Cardiac muscle cell (in vitro differentiated cells and primary cell): ENCODE measurements around the gene CYP4A22. TPM values are rescaled to one million over a fixed set of nuclear protein-coding genes. Genes with fewer than 3 reads are reported as not detected.

Experiments
- DNase-seq, 2 donors: peaks; one replicate each; pipeline versions ENCODE4 v3.0.0 to v3.0.0-alpha.2; 2010 to 2017; ENCODE audit warnings: low read depth in 1 of 2, low spot score in 1 of 2
- H3K27ac ChIP-seq: fragments of 200-600 bp; sonication (generic); 2 replicates; pipeline ENCODE4 v1.5.1; 2016
- H3K27me3 ChIP-seq: fragments of 200-600 bp; sonication (generic); 2 replicates; pipeline ENCODE4 v1.6.0; 2016; ENCODE audit warnings: control low read depth
- H3K36me3 ChIP-seq: fragments of 200-600 bp; sonication (generic); 2 replicates; pipeline ENCODE4 v1.5.1; 2016; ENCODE audit warnings: control low read depth
- H3K4me1 ChIP-seq: fragments of 200-600 bp; sonication (generic); 2 replicates; pipeline ENCODE4 v1.8.1; 2017; ENCODE audit warnings: low read depth, mild to moderate bottlenecking, mixed run types
- H3K4me3 ChIP-seq: fragments of 200-600 bp; sonication (generic); 2 replicates; pipeline ENCODE4 v1.5.1; 2016; ENCODE audit warnings: mild to moderate bottlenecking
- H3K9me3 ChIP-seq: fragments of 200-600 bp; sonication (generic); 2 replicates; pipeline ENCODE4 v1.5.1; 2017; ENCODE audit warnings: low read depth, mild to moderate bottlenecking, control low read depth
- polyA plus RNA-seq: library from polyadenylated mRNA; unstranded; fragments of >200 nt; fragmentation: Nextera tagmentation; extraction: Ambion mirVana; gene quantifications from 2 replicates; pipeline ENCODE4 v1.2.1, GENCODE V29; 2016
- total RNA-seq: library from RNA; depleted of rRNA; stranded (reverse); fragments of >200 nt; gene quantifications from 2 replicates; pipeline ENCODE4 v1.2.3, GENCODE V29; 2016
- TF ChIP-seq, protein P1 (sequence below): IDR thresholded peaks from 2 replicates; pipeline ENCODE4 v1.5.1; 2012; ENCODE audit warnings: low read depth, mild to moderate bottlenecking, low read length

The CYP4A22 gene
- total and polyA plus RNA-seq, 2 experiments from 2014 or later, result not detected

- Histone ChIP-seq H3K4me1 (no peaks in the 10 kb centered on the region), H3K4me3 (no peak overlapping the region), H3K27me3 (no peaks in the 10 kb centered on the region), H3K36me3 (no peaks in the 10 kb centered on the region), H3K9me3 (no peaks in the 10 kb centered on the region), H3K27ac (no peak overlapping the region)
- no peak for DNase-seq
- TF ChIP-seq, protein P1, sequence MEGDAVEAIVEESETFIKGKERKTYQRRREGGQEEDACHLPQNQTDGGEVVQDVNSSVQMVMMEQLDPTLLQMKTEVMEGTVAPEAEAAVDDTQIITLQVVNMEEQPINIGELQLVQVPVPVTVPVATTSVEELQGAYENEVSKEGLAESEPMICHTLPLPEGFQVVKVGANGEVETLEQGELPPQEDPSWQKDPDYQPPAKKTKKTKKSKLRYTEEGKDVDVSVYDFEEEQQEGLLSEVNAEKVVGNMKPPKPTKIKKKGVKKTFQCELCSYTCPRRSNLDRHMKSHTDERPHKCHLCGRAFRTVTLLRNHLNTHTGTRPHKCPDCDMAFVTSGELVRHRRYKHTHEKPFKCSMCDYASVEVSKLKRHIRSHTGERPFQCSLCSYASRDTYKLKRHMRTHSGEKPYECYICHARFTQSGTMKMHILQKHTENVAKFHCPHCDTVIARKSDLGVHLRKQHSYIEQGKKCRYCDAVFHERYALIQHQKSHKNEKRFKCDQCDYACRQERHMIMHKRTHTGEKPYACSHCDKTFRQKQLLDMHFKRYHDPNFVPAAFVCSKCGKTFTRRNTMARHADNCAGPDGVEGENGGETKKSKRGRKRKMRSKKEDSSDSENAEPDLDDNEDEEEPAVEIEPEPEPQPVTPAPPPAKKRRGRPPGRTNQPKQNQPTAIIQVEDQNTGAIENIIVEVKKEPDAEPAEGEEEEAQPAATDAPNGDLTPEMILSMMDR, result no peak
These were observed 23.5 kb downstream of the CYP4A22 start for GRCh38 chr1:47160716-47161115.

DNA sequence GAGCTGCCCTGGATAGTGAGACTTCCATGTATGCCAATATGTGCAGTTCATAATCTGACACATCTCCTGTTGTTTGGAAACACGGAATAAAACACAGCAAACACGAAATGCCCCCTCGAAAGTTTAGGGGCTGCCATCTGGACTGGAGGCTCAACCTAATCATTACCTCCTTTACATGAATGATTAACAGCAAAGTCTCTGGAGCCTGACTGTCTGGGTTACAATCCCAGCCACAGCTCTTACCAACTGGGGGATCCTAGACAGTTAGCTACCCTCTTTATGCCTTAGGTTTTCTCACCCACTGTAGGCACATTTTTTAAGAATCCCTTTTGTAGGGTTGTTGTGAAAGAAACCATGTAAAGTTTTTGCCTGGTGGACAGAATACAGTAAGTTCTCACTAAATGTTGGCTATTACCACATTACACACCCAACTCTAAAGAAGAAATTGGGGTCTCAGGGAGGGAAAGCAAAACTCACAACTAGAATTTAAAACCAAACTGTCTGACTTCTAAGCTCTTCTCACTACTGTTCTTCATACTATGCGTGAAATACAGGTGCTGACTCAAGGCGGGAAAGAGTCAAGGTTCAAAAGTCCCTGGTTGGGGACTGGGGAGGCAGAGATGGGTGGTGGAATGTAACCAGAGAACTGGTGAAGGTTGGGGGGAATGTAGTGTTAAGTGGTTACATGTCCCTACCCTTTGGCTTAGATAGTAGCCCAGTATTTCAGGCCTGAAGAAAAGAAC is 24.2 kb downstream of the CYP4A22 start:
- no peaks in the 10 kb centered on the region for H3K27me3 ChIP-seq

GRCh38 chr1:47164552-47164951 is 27.3 kb downstream of the CYP4A22 start:
- TF ChIP-seq, protein P1, result no peak

More for the DNA sequence above, 24.2 kb downstream of the CYP4A22 start:
- Histone ChIP-seq H3K4me1 (no peaks in the 10 kb centered on the region), H3K4me3 (no peak overlapping the region), H3K36me3 (no peaks in the 10 kb centered on the region), H3K27ac (no peak overlapping the region), H3K9me3 (no peaks in the 10 kb centered on the region)
- DNase-seq, result no peak
- TF ChIP-seq, protein P1, result no peak

DNA sequence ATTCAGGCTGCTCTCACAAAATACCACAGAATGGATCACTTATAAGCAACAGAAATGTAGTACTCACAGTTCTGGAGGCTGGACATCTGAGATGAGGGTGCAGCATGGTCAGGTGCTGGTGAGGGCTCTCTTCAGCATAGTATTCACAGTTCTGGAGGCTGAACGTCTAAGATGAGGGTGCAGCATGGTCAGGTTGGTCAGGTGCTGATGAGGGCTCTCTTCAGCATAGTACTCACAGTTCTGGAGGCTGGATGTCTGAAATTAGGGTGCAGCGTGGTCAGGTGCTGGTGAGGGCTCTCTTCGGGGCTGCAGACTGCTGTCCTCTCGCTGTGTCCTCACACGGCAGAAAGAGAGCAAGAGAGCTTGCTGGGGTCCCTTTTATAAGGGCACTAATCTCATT is 35.5 kb downstream of the CYP4A22 start:
- Histone ChIP-seq H3K27ac (no peak overlapping the region), H3K4me3 (no peak overlapping the region), H3K36me3 (no peaks in the 10 kb centered on the region), H3K9me3 (no peaks in the 10 kb centered on the region), H3K27me3 (no peaks in the 10 kb centered on the region), H3K4me1 (no peaks in the 10 kb centered on the region)
- no peak for DNase-seq
- TF ChIP-seq, protein P1, result no peak

More at GRCh38 chr1:47164552-47164951, 27.3 kb downstream of the CYP4A22 start:
- no peak for DNase-seq
- H3K27me3 ChIP-seq, result no peaks in the 10 kb centered on the region
- no peak overlapping the region for H3K27ac ChIP-seq
- H3K9me3 ChIP-seq, result no peaks in the 10 kb centered on the region
- no peak overlapping the region for H3K4me3 ChIP-seq
- H3K4me1 ChIP-seq, result no peaks in the 10 kb centered on the region
- H3K36me3 ChIP-seq, result no peaks in the 10 kb centered on the region

DNA sequence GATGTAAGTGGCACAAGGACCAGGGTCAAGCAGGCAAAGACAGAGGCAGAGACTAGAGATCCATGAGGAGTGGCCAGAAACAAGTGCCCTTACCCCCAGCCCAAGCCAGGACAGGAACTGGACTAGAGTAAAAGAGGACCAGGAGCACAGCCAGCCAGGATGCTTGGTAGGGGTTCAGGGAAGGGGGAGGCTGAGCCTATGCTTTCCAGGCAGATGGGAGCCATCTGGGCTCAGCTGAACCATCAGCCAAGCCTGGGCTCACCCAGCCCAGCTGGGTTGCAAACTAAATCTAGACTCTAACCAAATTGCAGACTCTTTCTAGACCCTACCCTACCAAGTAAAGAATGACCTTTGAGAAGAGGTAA is 37.4 kb downstream of the CYP4A22 start:
- no peak for DNase-seq
- no peak overlapping the region for H3K27ac ChIP-seq
- no peaks in the 10 kb centered on the region for H3K9me3 ChIP-seq
- H3K4me3 ChIP-seq, result no peak overlapping the region
- H3K36me3 ChIP-seq, result no peaks in the 10 kb centered on the region
- TF ChIP-seq, protein P1, result no peak
- H3K4me1 ChIP-seq, result no peaks in the 10 kb centered on the region
- no peaks in the 10 kb centered on the region for H3K27me3 ChIP-seq
